Testis (tissue), 3 donors: ENCODE results near the gene ATF3. TPM values are rescaled to one million over a fixed set of nuclear protein-coding genes. Genes with fewer than 3 reads are reported as not detected.

Source experiments
- DNase-seq: peaks from one replicate; pipeline ENCODE4 v3.0.0-alpha.2; 2019
- H3K27ac ChIP-seq, 2 donors: fragments of 200-600 bp; sonication (generic); one replicate each; pipeline ENCODE4 v1.5.1; 2019
- H3K27me3 ChIP-seq: fragments of 200-600 bp; sonication (generic); one replicate; pipeline ENCODE4 v1.5.1; 2019
- H3K36me3 ChIP-seq: fragments of 200-600 bp; sonication (generic); one replicate; pipeline ENCODE4 v1.5.1; 2017; ENCODE audit warnings: low read depth; ENCODE audit errors: missing control alignments
- H3K4me1 ChIP-seq: fragments of 200-600 bp; sonication (generic); one replicate; pipeline ENCODE4 v1.5.1; 2019
- H3K4me3 ChIP-seq, 2 donors: fragments of 200-600 bp; sonication (generic); one replicate each; pipeline ENCODE4 v1.5.1; 2017 to 2019
- H3K9me3 ChIP-seq: fragments of 200-600 bp; sonication (generic); one replicate; pipeline ENCODE4 v1.5.1; 2017
- POLR2A ChIP-seq: fragments of 450-650 bp; IDR thresholded peaks from one replicate; pipeline ENCODE4 v1.6.1; 2017; ENCODE audit warnings: antibody characterized with exemption, mild to moderate bottlenecking, moderate library complexity
- WGBS, 2 donors: methylation state at CpG; one replicate each; pipeline ENCODE4 v1.1.5; 2018; 5-methylcytosine and 5-hydroxymethylcytosine counted together
- intact Hi-C: fragments of 100-400 bp; cut with DNase I; formaldehyde crosslinking; loops from one replicate; pipeline ENCODE4 v1.15.1; 2023; ENCODE audit warnings: low total_unique reads
- polyA plus RNA-seq: library from polyadenylated mRNA; stranded (reverse); fragments of 350-450 nt; fragmentation: Illumina TruSeq; extraction: RNeasy Lipid Tissue Mini Kit (QIAGEN cat#74804); gene quantifications from one replicate; pipeline ENCODE4 v1.2.3, GENCODE V29; 2014; ENCODE audit warnings: low read depth, low replicate concordance; ENCODE audit not compliant: insufficient read depth
- total RNA-seq, 2 donors: library from RNA; depleted of rRNA; stranded (reverse); fragments of >200 nt; gene quantifications; one replicate each; pipeline ENCODE4 v1.2.3, GENCODE V29; 2016
- TF ChIP-seq, protein P1 (sequence below), 3 experiments: fragments of 450-650 bp in 2 of 3; fragments of 200-600 bp in 1 of 3; sonication (generic) in 1 of 3; IDR thresholded peaks; one replicate each; pipeline ENCODE4 v1.5.1; 2016 to 2019; ENCODE audit warnings: antibody characterized with exemption in 3 of 3, mild to moderate bottlenecking in 2 of 3, moderate library complexity in 1 of 3

The ATF3 gene
- total and polyA plus RNA-seq, 3 donors from 2014 or later: 3.2 to 9.0 (median 4.6) TPM

DNA sequence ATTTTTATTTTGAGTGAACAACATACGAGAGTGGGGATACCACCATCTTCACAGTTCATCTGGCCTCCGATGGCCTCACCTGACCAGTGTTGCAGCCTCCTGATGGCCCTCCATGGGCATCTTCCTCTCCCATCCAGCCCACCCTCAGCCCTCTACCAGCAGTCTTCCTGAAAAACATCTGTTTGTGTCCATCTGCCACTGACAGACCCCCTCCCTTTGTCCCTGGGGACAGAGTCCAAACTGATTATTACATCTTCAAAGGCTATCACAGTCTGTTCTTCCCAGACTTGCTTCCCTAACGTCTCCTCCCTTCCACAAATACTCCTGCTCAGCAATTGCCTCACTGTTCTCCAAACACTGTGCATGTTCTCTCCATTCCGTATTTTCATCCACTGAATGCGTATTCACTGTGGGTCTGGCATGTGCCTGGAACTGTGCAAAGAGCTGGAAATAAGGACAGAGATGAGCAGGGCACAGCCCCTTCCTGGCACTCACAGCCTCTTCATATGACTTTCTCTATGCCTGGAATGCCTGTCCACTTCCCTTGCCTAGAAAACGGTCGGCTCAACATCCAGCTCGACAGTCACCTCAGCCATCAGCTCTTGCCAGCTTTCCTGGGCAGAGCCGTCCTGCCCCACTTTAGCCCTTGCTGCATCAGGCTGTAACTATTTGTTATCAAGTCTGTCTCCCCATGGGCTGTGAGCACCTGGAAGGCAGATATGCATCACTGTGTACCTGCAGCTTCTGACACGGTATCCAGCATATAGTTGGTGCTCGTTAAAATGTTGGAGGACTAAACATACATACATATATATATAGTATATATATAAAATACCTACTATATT, 8.3 kb upstream of the ATF3 start:
- Histone ChIP-seq H3K27me3 (no peaks in the 10 kb centered on the region), H3K4me1 (peaks cover 5% of the 10 kb centered on the region), H3K27ac (no peak overlapping the region), H3K9me3 (no peaks in the 10 kb centered on the region), H3K4me3 (no peak overlapping the region), H3K36me3 (no peaks in the 10 kb centered on the region)
- intact Hi-C loops: no loop called here
- no peak for TF ChIP-seq POLR2A
- TF ChIP-seq, protein P1, sequence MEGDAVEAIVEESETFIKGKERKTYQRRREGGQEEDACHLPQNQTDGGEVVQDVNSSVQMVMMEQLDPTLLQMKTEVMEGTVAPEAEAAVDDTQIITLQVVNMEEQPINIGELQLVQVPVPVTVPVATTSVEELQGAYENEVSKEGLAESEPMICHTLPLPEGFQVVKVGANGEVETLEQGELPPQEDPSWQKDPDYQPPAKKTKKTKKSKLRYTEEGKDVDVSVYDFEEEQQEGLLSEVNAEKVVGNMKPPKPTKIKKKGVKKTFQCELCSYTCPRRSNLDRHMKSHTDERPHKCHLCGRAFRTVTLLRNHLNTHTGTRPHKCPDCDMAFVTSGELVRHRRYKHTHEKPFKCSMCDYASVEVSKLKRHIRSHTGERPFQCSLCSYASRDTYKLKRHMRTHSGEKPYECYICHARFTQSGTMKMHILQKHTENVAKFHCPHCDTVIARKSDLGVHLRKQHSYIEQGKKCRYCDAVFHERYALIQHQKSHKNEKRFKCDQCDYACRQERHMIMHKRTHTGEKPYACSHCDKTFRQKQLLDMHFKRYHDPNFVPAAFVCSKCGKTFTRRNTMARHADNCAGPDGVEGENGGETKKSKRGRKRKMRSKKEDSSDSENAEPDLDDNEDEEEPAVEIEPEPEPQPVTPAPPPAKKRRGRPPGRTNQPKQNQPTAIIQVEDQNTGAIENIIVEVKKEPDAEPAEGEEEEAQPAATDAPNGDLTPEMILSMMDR (IDR thresholded peaks at IDR 0.05): no peak
- no peak for DNase-seq
- WGBS, 2 donors: 60 to 66% methylated on average over 11 of the region's 11 CpGs

DNA sequence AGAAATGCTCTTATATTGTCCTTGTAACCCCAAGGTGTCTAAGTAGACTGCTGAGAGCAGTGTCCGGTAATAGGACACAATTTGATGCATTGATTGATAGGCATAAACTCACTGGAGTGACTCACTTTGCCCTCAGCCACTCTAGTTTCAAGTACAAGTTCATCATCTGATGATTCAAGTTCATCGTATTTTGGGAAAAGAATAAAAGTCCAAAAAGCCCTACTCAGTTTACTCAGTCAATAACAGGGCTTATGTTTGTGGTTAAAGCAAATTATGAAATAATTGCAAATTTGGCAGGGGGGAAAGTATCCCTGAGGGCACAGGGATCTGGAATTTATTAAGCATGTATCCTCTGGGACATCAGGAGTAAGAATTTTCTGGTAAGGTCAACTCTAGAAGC, 7.6 kb upstream of the ATF3 start:
- Histone ChIP-seq H3K36me3 (no peaks in the 10 kb centered on the region), H3K9me3 (no peaks in the 10 kb centered on the region), H3K4me1 (peaks cover 5% of the 10 kb centered on the region), H3K27ac (no peak overlapping the region), H3K4me3 (no peak overlapping the region), H3K27me3 (no peaks in the 10 kb centered on the region)
- no peak for DNase-seq
- WGBS, 2 donors: 87 to 93% methylated on average over 2 of the region's 2 CpGs
- TF ChIP-seq, protein P1 (IDR thresholded peaks at IDR 0.05): no peak
- TF ChIP-seq POLR2A: no peak
- intact Hi-C loops: no loop called here

- intact Hi-C loops: no loop called here
- WGBS, 2 donors: 89 to 94% methylated on average over 2 of the region's 2 CpGs
- DNase-seq: no peak
These were observed 7.0 kb upstream of the ATF3 start for GRCh38 chr1:212601524-212601923.

DNA sequence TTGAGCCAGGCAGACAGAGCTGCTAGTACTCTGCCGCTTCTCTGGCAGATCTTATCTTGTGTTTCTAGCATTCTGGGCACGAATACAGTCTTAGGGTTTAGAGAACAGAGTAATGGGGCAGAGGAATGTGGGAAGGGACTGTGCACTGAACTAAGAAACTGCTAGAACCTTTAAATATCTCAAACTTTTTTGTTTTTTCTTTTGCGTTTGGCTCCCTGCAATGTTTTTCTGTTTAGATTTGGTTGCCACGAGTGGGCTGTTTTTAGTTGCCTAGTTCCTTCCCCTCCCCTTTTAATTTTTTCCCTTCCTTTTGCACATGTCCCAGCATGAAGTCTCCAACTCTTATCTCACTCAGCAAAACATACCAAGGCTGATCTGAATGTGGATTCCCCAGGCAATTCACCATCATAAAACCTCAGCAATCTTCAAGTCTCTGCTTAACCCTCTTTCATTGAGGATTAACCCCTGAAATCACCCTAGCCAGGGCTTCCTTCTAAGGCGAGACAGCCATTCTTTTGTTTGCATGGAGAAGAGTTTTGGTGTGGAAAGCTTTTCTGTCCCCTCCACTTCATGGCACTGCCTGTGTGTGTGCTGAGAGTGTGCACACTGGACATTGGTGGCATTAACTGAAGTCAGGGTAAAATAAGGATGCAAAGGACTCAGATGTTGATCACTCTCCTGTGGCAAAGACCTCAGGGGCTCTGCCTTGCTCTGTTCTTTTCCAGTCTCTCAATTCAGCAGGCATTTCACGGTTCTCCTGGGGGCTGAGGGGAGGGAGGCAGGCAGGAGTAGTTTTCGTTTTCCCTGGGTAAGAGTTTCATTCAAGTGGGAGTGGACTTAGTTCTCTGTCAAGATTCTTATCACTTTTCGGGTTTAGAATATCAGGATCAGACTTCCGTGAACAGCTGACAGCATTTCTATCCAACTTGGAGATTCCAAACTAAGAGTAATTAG, 2.8 kb upstream of the ATF3 start:
- no peaks in the 10 kb centered on the region for H3K9me3 ChIP-seq
- no peak overlapping the region for H3K4me3 ChIP-seq
- no peaks in the 10 kb centered on the region for H3K36me3 ChIP-seq
- TF ChIP-seq, protein P1 (IDR thresholded peaks at IDR 0.05): no peak
- TF ChIP-seq POLR2A: no peak
- H3K27me3 ChIP-seq: no peaks in the 10 kb centered on the region
- DNase-seq: no peak
- H3K4me1 ChIP-seq: peaks cover 13% of the 10 kb centered on the region
- 16 to 18% methylated on average over 9 of the region's 9 CpGs for WGBS, 2 donors
- intact Hi-C loops: no loop called here
- H3K27ac ChIP-seq: no peak overlapping the region

More at GRCh38 chr1:212601524-212601923, 7.0 kb upstream of the ATF3 start:
- no peak for TF ChIP-seq POLR2A
- TF ChIP-seq, protein P1 (IDR thresholded peaks at IDR 0.05): no peak
- peaks cover 6% of the 10 kb centered on the region for H3K4me1 ChIP-seq
- H3K27me3 ChIP-seq: no peaks in the 10 kb centered on the region
- H3K27ac ChIP-seq: no peak overlapping the region
- H3K4me3 ChIP-seq: no peak overlapping the region
- H3K9me3 ChIP-seq: no peaks in the 10 kb centered on the region
- no peaks in the 10 kb centered on the region for H3K36me3 ChIP-seq
